HPDE6-E6E7 (cell line): ENCODE data around the gene PAF1.
"Not testable (repeated sequence)": the region's sequence is repeated elsewhere in the genome, so short reads cannot be mapped to it uniquely, and the experiment has no call there.

ENCODE experiments used
- DNase-seq: peaks from one replicate; pipeline ENCODE4 v3.0.0; 2011; ENCODE audit warnings: missing footprints; ENCODE audit errors: extremely low spot score

The PAF1 gene

GRCh38 chr19:39382991-39383828 is 7.7 kb downstream of the PAF1 start:
- DNase-seq = no peak

GRCh38 chr19:39381910-39382611 is 8.8 kb downstream of the PAF1 start:
- DNase-seq = no peak

- DNase-seq = no peak
Measured at GRCh38 chr19:39380521-39381502, 10.1 kb downstream of the PAF1 start.

GRCh38 chr19:39379865-39380396 is 11.0 kb downstream of the PAF1 start:
- DNase-seq = no peak

- DNase-seq = not testable (repeated sequence)
Measured at GRCh38 chr19:39379366-39379765, 11.5 kb downstream of the PAF1 start.

GRCh38 chr19:39377373-39378362 is 13.2 kb downstream of the PAF1 start:
- DNase-seq = no peak

- DNase-seq = no peak
Measured at GRCh38 chr19:39375929-39376328, 15.0 kb downstream of the PAF1 start.

- no peak for DNase-seq
Measured at GRCh38 chr19:39372941-39373340, 18.0 kb downstream of the PAF1 start.

GRCh38 chr19:39372047-39372802 is 18.7 kb downstream of the PAF1 start:
- no peak for DNase-seq

GRCh38 chr19:39370735-39371134 is 20.2 kb downstream of the PAF1 start:
- no peak for DNase-seq

GRCh38 chr19:39369200-39369599 is 21.7 kb downstream of the PAF1 start:
- DNase-seq = no peak

GRCh38 chr19:39365531-39365930 is 25.4 kb downstream of the PAF1 start:
- no peak for DNase-seq

GRCh38 chr19:39363901-39364457 is 26.9 kb downstream of the PAF1 start:
- no peak for DNase-seq

GRCh38 chr19:39362682-39363657 is 27.9 kb downstream of the PAF1 start:
- DNase-seq = no peak

GRCh38 chr19:39360599-39360998 is 30.3 kb downstream of the PAF1 start:
- DNase-seq = no peak

GRCh38 chr19:39359026-39359425 is 31.9 kb downstream of the PAF1 start:
- no peak for DNase-seq

- no peak for DNase-seq
Measured at GRCh38 chr19:39356647-39357046, 34.3 kb downstream of the PAF1 start.

GRCh38 chr19:39356073-39356472 is 34.8 kb downstream of the PAF1 start:
- DNase-seq = no peak
